Dermis lymphatic vessel endothelial cell (primary cell): ENCODE data around the gene PTPDC1. TPM values are rescaled to one million over a fixed set of nuclear protein-coding genes. Genes with fewer than 3 reads are reported as not detected.

Experiments used
- total RNA-seq: library from RNA; depleted of rRNA; stranded (reverse); fragments of >200 nt; gene quantifications from 2 replicates; pipeline ENCODE4 v1.2.1, GENCODE V29; 2014

The PTPDC1 gene, protein sequence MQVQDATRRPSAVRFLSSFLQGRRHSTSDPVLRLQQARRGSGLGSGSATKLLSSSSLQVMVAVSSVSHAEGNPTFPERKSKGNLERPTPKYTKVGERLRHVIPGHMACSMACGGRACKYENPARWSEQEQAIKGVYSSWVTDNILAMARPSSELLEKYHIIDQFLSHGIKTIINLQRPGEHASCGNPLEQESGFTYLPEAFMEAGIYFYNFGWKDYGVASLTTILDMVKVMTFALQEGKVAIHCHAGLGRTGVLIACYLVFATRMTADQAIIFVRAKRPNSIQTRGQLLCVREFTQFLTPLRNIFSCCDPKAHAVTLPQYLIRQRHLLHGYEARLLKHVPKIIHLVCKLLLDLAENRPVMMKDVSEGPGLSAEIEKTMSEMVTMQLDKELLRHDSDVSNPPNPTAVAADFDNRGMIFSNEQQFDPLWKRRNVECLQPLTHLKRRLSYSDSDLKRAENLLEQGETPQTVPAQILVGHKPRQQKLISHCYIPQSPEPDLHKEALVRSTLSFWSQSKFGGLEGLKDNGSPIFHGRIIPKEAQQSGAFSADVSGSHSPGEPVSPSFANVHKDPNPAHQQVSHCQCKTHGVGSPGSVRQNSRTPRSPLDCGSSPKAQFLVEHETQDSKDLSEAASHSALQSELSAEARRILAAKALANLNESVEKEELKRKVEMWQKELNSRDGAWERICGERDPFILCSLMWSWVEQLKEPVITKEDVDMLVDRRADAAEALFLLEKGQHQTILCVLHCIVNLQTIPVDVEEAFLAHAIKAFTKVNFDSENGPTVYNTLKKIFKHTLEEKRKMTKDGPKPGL
- total RNA-seq = 2.6 and 4.0 TPM in 2 replicates

DNA sequence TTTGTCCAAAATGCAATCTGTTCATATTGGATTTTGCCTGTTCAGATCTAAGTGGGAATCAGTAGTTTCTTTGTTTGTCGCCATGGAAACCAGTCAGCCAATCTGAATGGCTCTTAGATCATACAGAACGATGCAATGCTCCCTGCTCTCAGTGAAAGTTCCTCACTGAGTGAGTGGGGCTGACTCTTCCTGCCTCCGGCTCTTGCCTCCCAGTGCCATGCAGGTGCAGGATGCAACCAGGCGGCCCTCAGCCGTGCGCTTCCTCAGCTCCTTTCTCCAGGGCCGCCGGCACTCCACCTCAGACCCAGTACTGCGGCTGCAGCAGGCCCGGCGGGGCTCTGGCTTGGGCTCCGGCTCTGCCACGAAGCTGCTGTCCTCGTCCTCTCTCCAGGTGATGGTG is at the start of gene PTPDC1:
TSS of gene PTPDC1 (plus strand) at position 151 of the 400 bp plus-strand sequence. CDS start at position 218, 67 bp downstream.

Other genes starting within 250 kb of the PTPDC1 start
- not detected in 2 replicates for gene BARX1, start 129.1 kb upstream of the PTPDC1 start, total RNA-seq
- gene ZNF169, start 174.8 kb downstream of the PTPDC1 start, total RNA-seq = 2.1 and 3.1 TPM in 2 replicates
- not detected in 2 replicates for gene NUTM2F, start 244.2 kb downstream of the PTPDC1 start, total RNA-seq